Adipose tissue (tissue), 3 donors: ENCODE data around the gene ISM1. TPM values are rescaled to one million over a fixed set of nuclear protein-coding genes. Genes with fewer than 3 reads are reported as not detected.

Source experiments
- H3K27ac ChIP-seq: one replicate; pipeline ENCODE4 v1.5.1; 2013; ENCODE audit warnings: low read depth, low read length
- WGBS, 3 donors: extraction: QIAGEN DNeasy Blood & Tissue Kit; methylation state at CpG; one replicate each; pipeline ENCODE4 v1.1.7; 2013; 5-methylcytosine and 5-hydroxymethylcytosine counted together
- polyA plus RNA-seq, 3 donors: library from polyadenylated mRNA; stranded (reverse); fragments of 200-250 nt; gene quantifications; one replicate each; pipeline ENCODE4 v1.2.3, GENCODE V29; 2013
- donor health status: healthy with polysubstance abuse.
- donor health status: Bipolar disorder and iron deficiency.
- donor health status: healthy.

ISM1 gene
- polyA plus RNA-seq, 3 donors: 1.0 to 9.3 (median 3.6) TPM

GRCh38 chr20:13322621-13323020 is 101.5 kb downstream of the ISM1 start:
- 16 to 36% (median 26%) methylated on average over 3 of the region's 3 CpGs for WGBS, 3 donors
- H3K27ac ChIP-seq: no peak overlapping the region

DNA sequence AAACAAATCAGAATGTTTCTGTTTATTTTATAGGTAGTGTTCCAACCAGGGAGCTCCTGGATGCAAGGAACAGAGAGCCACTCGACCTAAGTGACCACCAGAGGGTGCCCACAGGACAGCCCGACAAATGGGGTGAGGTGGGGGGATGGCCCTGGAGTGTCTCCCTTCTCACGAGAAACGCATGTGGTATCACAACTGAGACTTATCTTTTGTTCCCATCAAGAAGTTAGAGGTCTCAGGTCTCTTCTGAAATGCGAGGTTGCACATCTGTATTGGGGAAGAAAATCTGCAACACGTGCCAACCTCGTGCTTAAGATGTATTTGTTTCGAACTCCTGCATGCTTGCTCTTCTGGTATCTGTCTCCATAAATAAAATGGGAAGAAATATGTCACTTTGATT is 104.0 kb downstream of the ISM1 start:
- 34 to 48% (median 43%) methylated on average over 8 of the region's 8 CpGs for WGBS, 3 donors
- H3K27ac ChIP-seq: no peak overlapping the region

- WGBS, 3 donors: 83 to 84% (median 83%) methylated on average over 5 of the region's 5 CpGs
Measured at GRCh38 chr20:13325796-13326340, 104.8 kb downstream of the ISM1 start.

GRCh38 chr20:13331536-13331935 is 110.5 kb downstream of the ISM1 start:
- H3K27ac ChIP-seq: no peak overlapping the region
- 63 to 96% (median 67%) methylated on average over 1 of the region's 1 CpG for WGBS, 3 donors

More at GRCh38 chr20:13325796-13326340, 104.8 kb downstream of the ISM1 start:
- H3K27ac ChIP-seq: no peak overlapping the region

DNA sequence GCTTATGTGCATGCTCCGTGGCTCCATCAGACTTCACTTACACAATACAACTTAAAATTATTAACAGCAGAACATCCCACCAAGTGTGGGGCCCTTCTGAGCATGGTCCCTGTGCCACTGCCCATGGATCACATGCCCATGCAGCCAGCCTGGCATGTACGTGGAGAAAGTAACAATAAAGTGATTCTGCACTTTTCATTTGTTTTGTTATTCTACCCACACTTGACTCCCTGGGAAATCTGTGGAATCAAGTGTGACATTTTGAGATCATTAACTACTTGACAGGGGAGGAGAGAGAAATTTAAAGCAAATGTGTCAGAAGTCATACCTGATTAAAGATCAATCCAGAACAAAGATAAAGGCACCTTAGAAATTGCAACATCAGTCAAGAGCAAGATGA is 112.0 kb downstream of the ISM1 start:
- H3K27ac ChIP-seq: no peak overlapping the region
- WGBS, 3 donors: 64 to 79% (median 72%) methylated on average over 2 of the region's 2 CpGs

DNA sequence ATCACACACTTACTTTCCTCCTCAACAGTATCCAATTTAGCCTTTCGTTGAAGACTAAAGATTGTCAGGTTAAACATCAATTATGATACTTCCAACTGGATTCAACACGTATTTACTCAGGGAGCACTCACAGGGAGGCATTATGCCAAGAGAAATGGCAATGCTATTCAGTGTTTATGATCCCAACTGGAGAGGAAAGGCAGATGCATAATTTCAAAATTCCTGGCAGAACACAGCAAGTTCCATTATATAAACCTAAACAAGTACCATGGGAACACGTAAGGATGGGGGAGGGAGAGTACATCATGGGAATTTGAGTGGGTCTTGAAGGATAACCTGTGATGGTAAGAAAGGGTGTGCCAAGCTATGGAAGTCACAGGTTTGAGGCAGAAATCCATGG is 112.7 kb downstream of the ISM1 start:
- 39 to 56% (median 47%) methylated on average over 3 of the region's 3 CpGs for whole genome bisulfite sequencing, 3 donors
- no peak overlapping the region for H3K27ac ChIP-seq

DNA sequence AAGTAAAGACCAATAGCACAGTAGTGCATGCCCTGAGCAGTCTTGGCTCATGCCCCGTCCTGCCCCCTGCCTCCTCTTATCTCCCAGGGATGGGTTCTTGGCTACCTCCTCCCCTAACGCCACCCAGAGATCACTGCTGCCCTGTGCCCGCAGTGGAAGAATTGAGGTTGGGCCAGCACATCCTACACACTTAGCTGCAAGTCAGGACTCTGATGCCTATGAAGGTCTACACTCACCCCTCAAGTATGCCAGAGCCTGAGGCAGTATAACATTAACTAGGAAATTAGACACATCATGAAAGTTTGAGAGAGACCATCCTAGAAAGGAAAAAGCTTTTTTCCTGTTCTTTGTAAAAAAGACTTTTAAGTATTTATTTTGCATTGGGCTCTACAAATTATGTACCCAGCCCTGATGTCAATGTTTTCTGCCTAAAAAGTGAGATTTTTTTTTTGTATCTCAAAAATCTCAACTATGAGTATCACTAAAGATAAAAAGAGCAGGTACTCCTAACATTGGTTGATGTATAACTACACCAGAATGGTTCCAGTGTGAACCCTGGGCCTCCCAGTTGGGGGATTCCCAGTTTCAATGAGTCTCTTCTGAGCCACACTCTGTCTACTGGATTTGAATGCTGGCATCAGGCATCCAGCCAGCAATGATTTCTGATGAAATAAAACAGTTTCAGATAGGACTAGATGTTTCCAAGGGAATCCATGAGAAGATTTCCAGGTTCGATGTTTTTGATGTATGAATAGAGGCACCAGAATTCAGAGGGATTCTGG is 115.4 kb downstream of the ISM1 start:
- 65 to 92% (median 87%) methylated on average over 4 of the region's 4 CpGs for WGBS, 3 donors
- H3K27ac ChIP-seq: no peak overlapping the region

DNA sequence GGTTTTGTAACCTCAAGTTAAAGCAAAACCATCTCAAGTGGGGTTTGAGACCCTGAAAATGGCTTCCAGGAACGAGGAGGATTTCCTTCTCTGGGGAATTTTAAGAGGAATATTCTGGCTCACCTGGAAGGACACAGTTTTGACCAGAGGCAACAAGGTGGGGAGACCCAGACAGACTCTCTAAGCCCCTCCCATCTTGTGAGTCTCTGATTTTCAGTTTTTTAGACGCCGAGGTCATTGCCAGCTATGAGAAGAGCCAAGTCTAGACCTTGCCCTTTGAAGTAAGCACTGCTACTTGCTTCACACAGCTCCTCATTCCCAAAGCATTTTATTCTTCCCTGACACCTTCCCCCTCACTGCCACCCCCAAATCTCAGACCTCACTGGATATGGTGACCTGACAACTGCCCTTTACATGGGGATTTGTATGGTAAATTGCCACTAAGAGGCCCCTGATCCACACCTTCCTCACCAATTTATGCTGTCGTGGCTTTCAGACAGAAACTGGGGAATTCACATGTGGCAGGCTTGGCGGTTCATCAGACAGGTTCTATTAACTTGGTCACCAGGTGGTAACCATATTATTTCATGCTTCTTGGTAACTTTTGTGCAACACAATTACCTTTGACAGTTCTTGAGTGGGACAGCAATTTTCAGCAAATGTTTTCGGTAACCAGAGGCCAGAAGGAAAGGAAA is 116.2 kb downstream of the ISM1 start:
- no peak overlapping the region for H3K27ac ChIP-seq
- 81 to 87% (median 85%) methylated on average over 6 of the region's 6 CpGs for WGBS, 3 donors

- no peak overlapping the region for H3K27ac ChIP-seq
- WGBS, 3 donors: 59 to 98% (median 89%) methylated on average over 2 of the region's 2 CpGs
Measured at GRCh38 chr20:13338097-13338661, 117.1 kb downstream of the ISM1 start.

DNA sequence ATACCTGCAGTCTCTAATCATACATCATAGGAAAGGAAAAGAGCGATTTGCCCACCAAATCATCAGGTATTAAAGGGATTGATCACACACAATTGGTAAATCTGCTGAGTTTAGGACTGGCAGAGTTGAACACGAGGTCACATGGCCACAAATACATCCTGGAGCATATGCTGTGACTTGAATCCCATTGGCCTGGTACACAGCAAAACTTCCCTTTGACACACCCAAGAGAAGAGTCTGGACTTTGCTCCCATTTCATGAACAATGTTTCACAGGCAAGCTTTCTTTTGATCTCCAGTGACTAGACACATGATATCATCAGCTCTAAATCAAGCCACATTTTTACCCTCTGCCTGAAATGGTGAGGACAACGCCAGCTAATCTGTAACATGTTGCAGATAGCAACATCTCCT is 117.9 kb downstream of the ISM1 start:
- 65 to 84% (median 79%) methylated on average over 3 of the region's 3 CpGs for WGBS, 3 donors
- no peak overlapping the region for H3K27ac ChIP-seq

- WGBS, 3 donors: 50 to 83% (median 83%) methylated on average over 2 of the region's 2 CpGs
Measured at GRCh38 chr20:13340088-13340487, 119.0 kb downstream of the ISM1 start.

GRCh38 chr20:13341737-13342393 is 120.8 kb downstream of the ISM1 start:
- WGBS, 3 donors: 82 to 87% (median 87%) methylated on average over 9 of the region's 9 CpGs
- no peak overlapping the region for H3K27ac ChIP-seq

More at GRCh38 chr20:13340088-13340487, 119.0 kb downstream of the ISM1 start:
- H3K27ac ChIP-seq: no peak overlapping the region

DNA sequence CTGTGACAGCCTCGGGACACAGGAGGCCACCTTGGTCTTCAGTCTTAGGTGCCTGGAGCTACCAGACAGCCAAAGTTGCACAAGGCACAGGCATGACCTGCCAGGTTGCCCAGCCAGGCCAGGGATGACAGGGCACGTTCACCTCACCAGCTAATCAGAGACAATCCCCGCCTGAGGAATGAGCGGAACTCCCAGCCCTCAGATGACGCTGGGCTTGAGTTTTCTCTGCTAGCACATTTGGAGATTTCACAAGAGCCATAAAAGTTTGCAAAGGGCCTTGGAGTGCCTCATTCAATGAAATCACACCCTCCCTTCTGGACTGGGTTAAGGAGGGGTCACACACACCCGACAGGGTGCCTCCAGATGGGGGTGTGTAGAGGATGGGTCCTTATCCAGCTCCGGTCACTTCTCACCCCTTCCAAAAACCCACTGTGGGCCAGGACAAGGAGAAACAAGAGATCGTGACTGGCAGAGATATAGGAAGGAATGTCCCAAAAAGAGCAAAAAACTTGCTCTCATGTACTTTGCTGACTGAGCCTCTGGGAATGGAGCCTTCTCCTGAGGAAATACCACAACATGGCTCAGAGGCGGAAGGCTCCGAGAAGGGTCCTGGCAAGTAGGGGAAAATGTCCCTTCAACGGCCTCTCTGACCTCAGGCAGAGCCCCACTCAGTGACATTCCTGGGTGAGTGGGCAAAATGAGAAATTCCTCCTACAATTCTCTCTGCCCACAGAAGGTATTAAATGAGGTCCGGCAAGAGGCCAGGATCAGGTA is 121.6 kb downstream of the ISM1 start:
- 87 to 90% (median 89%) methylated on average over 12 of the region's 12 CpGs for whole genome bisulfite sequencing, 3 donors
- no peak overlapping the region for H3K27ac ChIP-seq

DNA sequence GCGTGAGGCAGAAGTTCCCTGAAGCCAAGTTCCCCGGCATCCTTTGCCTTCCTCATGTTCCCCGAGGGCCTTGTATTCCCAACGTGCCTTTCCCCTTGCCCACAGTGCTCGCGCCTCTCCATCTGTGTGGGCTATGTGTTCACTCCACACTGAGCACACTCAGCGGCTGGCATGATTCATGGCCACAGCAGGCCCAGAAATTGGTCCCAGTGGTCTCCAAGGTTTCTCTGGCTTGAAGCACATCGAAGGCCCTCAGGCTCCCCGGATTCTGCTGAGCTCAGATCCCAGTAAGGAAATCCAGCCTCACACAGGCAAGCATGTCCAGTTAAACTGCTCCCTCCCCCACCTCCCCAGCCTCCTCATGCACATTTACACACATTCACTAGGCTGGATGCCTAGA is 123.6 kb downstream of the ISM1 start:
- 72 to 94% (median 81%) methylated on average over 9 of the region's 9 CpGs for WGBS, 3 donors
- H3K27ac ChIP-seq: no peak overlapping the region

DNA sequence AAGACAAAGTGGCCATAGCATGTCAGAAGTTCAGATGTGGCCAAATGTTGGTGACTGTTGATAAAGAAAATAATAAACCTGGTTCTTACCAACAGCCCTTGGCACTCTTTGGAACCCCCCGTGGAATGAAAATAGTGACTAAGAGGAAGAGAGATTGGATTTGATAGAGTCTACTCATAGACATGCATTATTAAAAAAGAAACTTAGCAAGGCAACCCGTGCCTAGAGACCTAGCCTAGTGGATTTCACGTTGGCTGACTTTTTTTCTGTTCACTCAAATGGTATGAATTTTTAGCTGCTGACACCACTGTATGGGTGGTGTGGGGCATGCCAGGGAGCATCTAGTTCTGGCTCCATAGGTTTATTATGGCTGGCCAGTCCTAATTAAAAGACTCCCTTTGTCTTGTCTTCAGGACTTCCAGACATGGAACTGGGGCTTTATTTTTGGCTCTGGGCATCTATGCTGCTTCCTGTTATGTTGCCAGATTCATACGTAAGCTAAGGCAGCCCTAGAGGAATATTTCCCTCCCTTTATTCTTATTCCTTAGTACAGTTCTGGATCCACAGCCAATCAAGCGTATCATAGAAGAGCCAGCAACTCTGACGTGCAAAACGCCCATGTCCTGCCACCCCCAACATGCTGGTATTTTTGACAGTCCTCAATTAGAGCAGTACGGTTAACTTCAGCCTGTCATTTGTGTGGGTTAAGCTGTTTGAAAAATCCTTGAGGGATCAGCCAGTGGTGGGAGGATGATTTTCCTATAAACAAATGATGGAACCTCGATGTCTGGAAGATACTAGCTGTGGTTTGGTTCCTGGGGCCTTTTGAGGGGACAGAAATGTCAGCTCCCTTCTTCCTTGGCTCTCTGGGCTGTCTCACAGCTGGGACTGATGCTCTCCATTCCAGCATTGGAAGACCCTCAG is 127.5 kb downstream of the ISM1 start:
- H3K27ac ChIP-seq: no peak overlapping the region
- 63 to 81% (median 68%) methylated on average over 9 of the region's 9 CpGs for WGBS, 3 donors

DNA sequence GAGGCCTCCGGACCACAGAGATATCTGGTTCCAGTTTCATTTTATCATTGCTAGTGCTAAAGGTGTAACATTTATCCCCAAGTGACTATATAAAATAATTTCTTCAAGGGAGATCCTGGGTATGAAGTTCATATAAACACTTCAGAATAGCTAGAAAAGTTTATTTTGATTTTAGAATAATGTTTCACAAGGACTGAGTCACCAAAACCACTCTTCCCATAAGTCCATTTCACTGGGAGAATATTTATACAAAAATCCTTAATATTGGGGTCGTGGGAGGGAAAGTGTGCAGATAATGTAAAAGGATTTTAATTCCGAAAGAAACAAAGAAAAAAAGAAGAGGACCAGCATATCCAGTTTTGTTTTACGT is 128.1 kb downstream of the ISM1 start:
- 86 to 91% (median 87%) methylated on average over 4 of the region's 4 CpGs for WGBS, 3 donors

More for the DNA sequence above, 128.1 kb downstream of the ISM1 start:
- H3K27ac ChIP-seq: no peak overlapping the region
